ENCODE results near the gene EFCAB7. TPM values are rescaled to one million over a fixed set of nuclear protein-coding genes. Genes with fewer than 3 reads are reported as not detected.

Gene EFCAB7
- total RNA-seq, 1 experiment from 2014 or later, result 2.8 TPM

GRCh38 chr1:63602629-63603028 lies 79.3 kb downstream of the EFCAB7 start (continued):
- no peak for TF ChIP-seq ARID4B (CRISPR knock-in tag; IDR thresholded peaks at IDR 0.05; ENCODE audit: borderline replicate concordance)
- TF ChIP-seq FOXP1 (CRISPR knock-in tag; IDR thresholded peaks at IDR 0.05; ENCODE audit: borderline replicate concordance), result no peak
- TF ChIP-seq SMAD3 (CRISPR knock-in tag; IDR thresholded peaks at IDR 0.05; ENCODE audit: borderline replicate concordance), result no peak
- no peak for TF ChIP-seq ETV6 (CRISPR knock-in tag; IDR thresholded peaks at IDR 0.05)
- no peak for TF ChIP-seq NR1H2 (CRISPR knock-in tag; IDR thresholded peaks at IDR 0.05)
- TF ChIP-seq ZSCAN18 (CRISPR knock-in tag; IDR thresholded peaks at IDR 0.05), result no peak
- TF ChIP-seq, protein P1, sequence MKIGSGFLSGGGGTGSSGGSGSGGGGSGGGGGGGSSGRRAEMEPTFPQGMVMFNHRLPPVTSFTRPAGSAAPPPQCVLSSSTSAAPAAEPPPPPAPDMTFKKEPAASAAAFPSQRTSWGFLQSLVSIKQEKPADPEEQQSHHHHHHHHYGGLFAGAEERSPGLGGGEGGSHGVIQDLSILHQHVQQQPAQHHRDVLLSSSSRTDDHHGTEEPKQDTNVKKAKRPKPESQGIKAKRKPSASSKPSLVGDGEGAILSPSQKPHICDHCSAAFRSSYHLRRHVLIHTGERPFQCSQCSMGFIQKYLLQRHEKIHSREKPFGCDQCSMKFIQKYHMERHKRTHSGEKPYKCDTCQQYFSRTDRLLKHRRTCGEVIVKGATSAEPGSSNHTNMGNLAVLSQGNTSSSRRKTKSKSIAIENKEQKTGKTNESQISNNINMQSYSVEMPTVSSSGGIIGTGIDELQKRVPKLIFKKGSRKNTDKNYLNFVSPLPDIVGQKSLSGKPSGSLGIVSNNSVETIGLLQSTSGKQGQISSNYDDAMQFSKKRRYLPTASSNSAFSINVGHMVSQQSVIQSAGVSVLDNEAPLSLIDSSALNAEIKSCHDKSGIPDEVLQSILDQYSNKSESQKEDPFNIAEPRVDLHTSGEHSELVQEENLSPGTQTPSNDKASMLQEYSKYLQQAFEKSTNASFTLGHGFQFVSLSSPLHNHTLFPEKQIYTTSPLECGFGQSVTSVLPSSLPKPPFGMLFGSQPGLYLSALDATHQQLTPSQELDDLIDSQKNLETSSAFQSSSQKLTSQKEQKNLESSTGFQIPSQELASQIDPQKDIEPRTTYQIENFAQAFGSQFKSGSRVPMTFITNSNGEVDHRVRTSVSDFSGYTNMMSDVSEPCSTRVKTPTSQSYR (CRISPR knock-in tag; IDR thresholded peaks at IDR 0.05), result no peak
- TF ChIP-seq GRHL2 (CRISPR knock-in tag; IDR thresholded peaks at IDR 0.05; ENCODE audit: insufficient replicate concordance, severe bottlenecking), result no peak
- TF ChIP-seq, protein P2, sequence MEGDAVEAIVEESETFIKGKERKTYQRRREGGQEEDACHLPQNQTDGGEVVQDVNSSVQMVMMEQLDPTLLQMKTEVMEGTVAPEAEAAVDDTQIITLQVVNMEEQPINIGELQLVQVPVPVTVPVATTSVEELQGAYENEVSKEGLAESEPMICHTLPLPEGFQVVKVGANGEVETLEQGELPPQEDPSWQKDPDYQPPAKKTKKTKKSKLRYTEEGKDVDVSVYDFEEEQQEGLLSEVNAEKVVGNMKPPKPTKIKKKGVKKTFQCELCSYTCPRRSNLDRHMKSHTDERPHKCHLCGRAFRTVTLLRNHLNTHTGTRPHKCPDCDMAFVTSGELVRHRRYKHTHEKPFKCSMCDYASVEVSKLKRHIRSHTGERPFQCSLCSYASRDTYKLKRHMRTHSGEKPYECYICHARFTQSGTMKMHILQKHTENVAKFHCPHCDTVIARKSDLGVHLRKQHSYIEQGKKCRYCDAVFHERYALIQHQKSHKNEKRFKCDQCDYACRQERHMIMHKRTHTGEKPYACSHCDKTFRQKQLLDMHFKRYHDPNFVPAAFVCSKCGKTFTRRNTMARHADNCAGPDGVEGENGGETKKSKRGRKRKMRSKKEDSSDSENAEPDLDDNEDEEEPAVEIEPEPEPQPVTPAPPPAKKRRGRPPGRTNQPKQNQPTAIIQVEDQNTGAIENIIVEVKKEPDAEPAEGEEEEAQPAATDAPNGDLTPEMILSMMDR (IDR thresholded peaks at IDR 0.05), result no peak
- TF ChIP-seq, protein P3, sequence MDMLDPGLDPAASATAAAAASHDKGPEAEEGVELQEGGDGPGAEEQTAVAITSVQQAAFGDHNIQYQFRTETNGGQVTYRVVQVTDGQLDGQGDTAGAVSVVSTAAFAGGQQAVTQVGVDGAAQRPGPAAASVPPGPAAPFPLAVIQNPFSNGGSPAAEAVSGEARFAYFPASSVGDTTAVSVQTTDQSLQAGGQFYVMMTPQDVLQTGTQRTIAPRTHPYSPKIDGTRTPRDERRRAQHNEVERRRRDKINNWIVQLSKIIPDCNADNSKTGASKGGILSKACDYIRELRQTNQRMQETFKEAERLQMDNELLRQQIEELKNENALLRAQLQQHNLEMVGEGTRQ (CRISPR knock-in tag; IDR thresholded peaks at IDR 0.05), result no peak

DNA sequence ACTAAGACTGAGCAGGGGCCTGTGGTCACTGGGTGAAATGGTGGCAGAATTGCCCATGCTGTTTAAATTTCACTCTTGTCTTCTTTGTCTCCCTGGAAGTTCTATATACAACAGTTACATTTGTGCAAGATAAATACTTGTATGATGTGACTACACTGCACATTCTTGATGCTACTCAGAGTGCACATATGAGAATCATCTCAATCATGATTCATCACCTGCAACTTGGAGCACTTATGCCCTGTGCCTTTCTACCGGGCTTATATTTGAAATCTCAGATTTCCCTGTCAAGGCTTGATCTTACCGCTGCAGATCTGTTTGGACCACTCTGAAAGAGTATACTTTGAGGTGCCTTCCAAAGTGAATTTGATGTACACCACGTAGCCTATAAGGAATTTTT lies 80.5 kb downstream of the EFCAB7 start:
- Mint-ChIP-seq H3K27me3 (ENCODE audit: low read depth) (no peaks in the 10 kb centered on the region), H3K4me1 (peaks cover 25% of the 10 kb centered on the region), H3K4me3 (no peak overlapping the region), H3K36me3 (peaks cover 5% of the 10 kb centered on the region), H3K9me3 (no peaks in the 10 kb centered on the region), H3K27ac (no peak overlapping the region)
- ChIA-PET CTCF (no interaction called here), POLR2A (no interaction called here)
- DNase-seq (ENCODE audit: low spot score) (no peak), ATAC-seq (no peak)
- TF ChIP-seq, protein P4, sequence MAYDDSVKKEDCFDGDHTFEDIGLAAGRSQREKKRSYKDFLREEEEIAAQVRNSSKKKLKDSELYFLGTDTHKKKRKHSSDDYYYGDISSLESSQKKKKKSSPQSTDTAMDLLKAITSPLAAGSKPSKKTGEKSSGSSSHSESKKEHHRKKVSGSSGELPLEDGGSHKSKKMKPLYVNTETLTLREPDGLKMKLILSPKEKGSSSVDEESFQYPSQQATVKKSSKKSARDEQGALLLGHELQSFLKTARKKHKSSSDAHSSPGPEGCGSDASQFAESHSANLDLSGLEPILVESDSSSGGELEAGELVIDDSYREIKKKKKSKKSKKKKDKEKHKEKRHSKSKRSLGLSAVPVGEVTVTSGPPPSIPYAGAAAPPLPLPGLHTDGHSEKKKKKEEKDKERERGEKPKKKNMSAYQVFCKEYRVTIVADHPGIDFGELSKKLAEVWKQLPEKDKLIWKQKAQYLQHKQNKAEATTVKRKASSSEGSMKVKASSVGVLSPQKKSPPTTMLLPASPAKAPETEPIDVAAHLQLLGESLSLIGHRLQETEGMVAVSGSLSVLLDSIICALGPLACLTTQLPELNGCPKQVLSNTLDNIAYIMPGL (CRISPR knock-in tag; IDR thresholded peaks at IDR 0.05), result no peak
- TF ChIP-seq, protein P5, sequence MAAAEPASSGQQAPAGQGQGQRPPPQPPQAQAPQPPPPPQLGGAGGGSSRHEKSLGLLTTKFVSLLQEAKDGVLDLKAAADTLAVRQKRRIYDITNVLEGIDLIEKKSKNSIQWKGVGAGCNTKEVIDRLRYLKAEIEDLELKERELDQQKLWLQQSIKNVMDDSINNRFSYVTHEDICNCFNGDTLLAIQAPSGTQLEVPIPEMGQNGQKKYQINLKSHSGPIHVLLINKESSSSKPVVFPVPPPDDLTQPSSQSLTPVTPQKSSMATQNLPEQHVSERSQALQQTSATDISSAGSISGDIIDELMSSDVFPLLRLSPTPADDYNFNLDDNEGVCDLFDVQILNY (CRISPR knock-in tag; IDR thresholded peaks at IDR 0.05), result no peak
- TF ChIP-seq ATF6 (CRISPR knock-in tag; IDR thresholded peaks at IDR 0.05), result no peak
- no peak for TF ChIP-seq RORB (CRISPR knock-in tag; IDR thresholded peaks at IDR 0.05)
- no peak for TF ChIP-seq GTF2I (CRISPR knock-in tag; conservative IDR thresholded peaks at IDR 0.05)
- no peak for TF ChIP-seq ESRRA (CRISPR knock-in tag; IDR thresholded peaks at IDR 0.05; ENCODE audit: borderline replicate concordance)
